H9 (cell line): ENCODE results near the gene CCDC51. TPM values are rescaled to one million over a fixed set of nuclear protein-coding genes. Genes with fewer than 3 reads are reported as not detected.
A peak's percentile ranks its signal among the peaks of the same experiment; 100 is the strongest.

ENCODE experiments used
- DNase-seq: peaks from one replicate; pipeline ENCODE4 v3.0.0-alpha.2; 2017
- H2AFZ ChIP-seq: one replicate; pipeline ENCODE4 v1.6.1; 2013; ENCODE audit warnings: mild to moderate bottlenecking, low read length, control low read depth, moderate library complexity
- H2AK5ac ChIP-seq: 2 replicates; pipeline ENCODE4 v1.6.1; 2013; ENCODE audit warnings: low read length, control low read depth, mixed read lengths; ENCODE audit not compliant: insufficient read length
- H2BK120ac ChIP-seq: one replicate; pipeline ENCODE4 v1.6.1; 2013; ENCODE audit warnings: low read depth, mild to moderate bottlenecking, low read length, control low read depth, inconsistent platforms; ENCODE audit not compliant: poor library complexity, severe bottlenecking
- H2BK12ac ChIP-seq: 2 replicates; pipeline ENCODE4 v1.6.1; 2013; ENCODE audit warnings: low read length, control low read depth, mixed read lengths, low read depth; ENCODE audit not compliant: insufficient read length
- H2BK15ac ChIP-seq: 2 replicates; pipeline ENCODE4 v1.6.1; 2013; ENCODE audit warnings: low read depth, low read length, control low read depth
- H2BK20ac ChIP-seq: one replicate; pipeline ENCODE4 v1.6.1; 2013; ENCODE audit warnings: low read depth, mild to moderate bottlenecking, low read length, control low read depth, inconsistent platforms; ENCODE audit not compliant: poor library complexity, severe bottlenecking
- H2BK5ac ChIP-seq: 2 replicates; pipeline ENCODE4 v1.6.1; 2013; ENCODE audit warnings: low read length, control low read depth, mixed read lengths; ENCODE audit not compliant: insufficient read length
- H3K14ac ChIP-seq: 2 replicates; pipeline ENCODE4 v1.6.1; 2013; ENCODE audit warnings: low read length, control low read depth; ENCODE audit not compliant: insufficient read depth
- H3K18ac ChIP-seq: 2 replicates; pipeline ENCODE4 v1.6.1; 2013; ENCODE audit warnings: low read depth, mild to moderate bottlenecking, mixed read lengths, low read length, control low read depth; ENCODE audit not compliant: insufficient read length
- H3K23ac ChIP-seq: 2 replicates; pipeline ENCODE4 v1.6.1; 2013; ENCODE audit warnings: low read length, control low read depth, mixed read lengths, low read depth; ENCODE audit not compliant: insufficient read length
- H3K23me2 ChIP-seq: 2 replicates; pipeline ENCODE4 v1.6.1; 2013; ENCODE audit warnings: low read depth, mild to moderate bottlenecking, mixed read lengths, low read length, control low read depth; ENCODE audit not compliant: insufficient read length, poor library complexity, severe bottlenecking
- H3K27ac ChIP-seq: 2 replicates; pipeline ENCODE4 v1.5.1; 2013; ENCODE audit warnings: low read length, control low read depth, mixed read lengths, low read depth; ENCODE audit not compliant: insufficient read length
- H3K27me3 ChIP-seq: 2 replicates; pipeline ENCODE4 v1.6.1; 2013; ENCODE audit warnings: low read length, control low read depth, inconsistent platforms; ENCODE audit not compliant: insufficient read depth
- H3K4ac ChIP-seq: 2 replicates; pipeline ENCODE4 v1.6.1; 2013; ENCODE audit warnings: low read depth, mild to moderate bottlenecking, control low read depth, inconsistent platforms, low read length, moderate library complexity
- H3K4me1 ChIP-seq: 2 replicates; pipeline ENCODE4 v1.6.1; 2013; ENCODE audit warnings: low read length, control low read depth, inconsistent platforms; ENCODE audit not compliant: insufficient read depth
- H3K4me2 ChIP-seq: 2 replicates; pipeline ENCODE4 v1.6.1; 2013; ENCODE audit warnings: low read length, control low read depth, mixed read lengths; ENCODE audit not compliant: insufficient read length, insufficient read depth
- H3K56ac ChIP-seq: 2 replicates; pipeline ENCODE4 v1.6.1; 2013; ENCODE audit warnings: low read depth, mild to moderate bottlenecking, mixed read lengths, low read length, control low read depth; ENCODE audit not compliant: insufficient read length
- H3K79me1 ChIP-seq: 2 replicates; pipeline ENCODE4 v1.6.1; 2013; ENCODE audit warnings: low read depth, mild to moderate bottlenecking, moderate library complexity, low read length, control low read depth, inconsistent platforms; ENCODE audit not compliant: insufficient read depth, poor library complexity, severe bottlenecking
- H3K79me2 ChIP-seq: 2 replicates; pipeline ENCODE4 v1.6.1; 2013; ENCODE audit warnings: low read length, control low read depth, inconsistent platforms; ENCODE audit not compliant: insufficient read depth
- H3K9ac ChIP-seq: 2 replicates; pipeline ENCODE4 v1.6.1; 2013; ENCODE audit warnings: low read length, control low read depth, mixed read lengths; ENCODE audit not compliant: insufficient read length; ENCODE audit errors: extremely low read depth
- H3K9me3 ChIP-seq: one replicate; pipeline ENCODE4 v1.6.1; 2013; ENCODE audit warnings: low read depth, low read length, inconsistent platforms; ENCODE audit not compliant: control insufficient read depth
- H3T11ph ChIP-seq: one replicate; pipeline ENCODE4 v1.6.1; 2013; ENCODE audit warnings: mild to moderate bottlenecking, low read length, control low read depth, inconsistent platforms
- H4K20me1 ChIP-seq: one replicate; pipeline ENCODE4 v1.6.1; 2013; ENCODE audit not compliant: control insufficient read depth, insufficient read length, insufficient read depth
- H4K5ac ChIP-seq: 2 replicates; pipeline ENCODE4 v1.6.1; 2013; ENCODE audit warnings: low read depth, mild to moderate bottlenecking, mixed read lengths, low read length, control low read depth; ENCODE audit not compliant: insufficient read length
- H4K8ac ChIP-seq: replicated peaks from 2 replicates; pipeline ENCODE4 v1.6.1; 2013; ENCODE audit warnings: low read length, control low read depth, mixed read lengths, low read depth; ENCODE audit not compliant: insufficient read length
- H4K91ac ChIP-seq: 2 replicates; pipeline ENCODE4 v1.6.1; 2013; ENCODE audit warnings: low read depth, mild to moderate bottlenecking, moderate library complexity, mixed read lengths, low read length, control low read depth; ENCODE audit not compliant: insufficient read length
- H3K27ac Mint-ChIP-seq, 3 experiments: 2 replicates in 2 of 3; 3 replicates in 1 of 3; pipeline ENCODE4 v1.8.0; 2020 to 2021; ENCODE audit warnings: mixed read lengths in 3 of 3, mild to moderate bottlenecking in 1 of 3, moderate library complexity in 1 of 3
- H3K27me3 Mint-ChIP-seq: 2 replicates; pipeline ENCODE4 v1.8.0; 2021; ENCODE audit warnings: low read depth, mild to moderate bottlenecking, moderate library complexity, mixed read lengths
- H3K36me3 Mint-ChIP-seq, 3 experiments: 2 replicates in 2 of 3; 3 replicates in 1 of 3; pipeline ENCODE4 v1.8.0; 2020 to 2021; ENCODE audit warnings: low read depth in 3 of 3, mixed read lengths in 3 of 3; ENCODE audit not compliant: insufficient read depth in 1 of 3
- H3K4me1 Mint-ChIP-seq, 2 experiments: 2 replicates each; pipeline ENCODE4 v1.8.0; 2020; ENCODE audit warnings: mixed read lengths in 2 of 2
- H3K4me3 Mint-ChIP-seq, 2 experiments: 2 replicates in 1 of 2; 3 replicates in 1 of 2; pipeline ENCODE4 v1.8.0; 2020 to 2021; ENCODE audit warnings: mild to moderate bottlenecking in 2 of 2, mixed read lengths in 2 of 2, moderate library complexity in 1 of 2
- H3K9me3 Mint-ChIP-seq, 2 experiments: 2 replicates in 1 of 2; 3 replicates in 1 of 2; pipeline ENCODE4 v1.8.0; 2020; ENCODE audit warnings: mild to moderate bottlenecking in 2 of 2, mixed read lengths in 2 of 2, moderate library complexity in 1 of 2
- WGBS: extraction: QIAGEN DNeasy Blood & Tissue Kit; methylation state at CpG from one replicate; pipeline ENCODE4 v1.1.7; 2013; ENCODE audit warnings: missing lambda C conversion rate, low lambda C conversion rate, mixed read lengths; ENCODE audit not compliant: insufficient read length; ENCODE audit errors: extremely low coverage; 5-methylcytosine and 5-hydroxymethylcytosine counted together
- total RNA-seq: library from RNA; stranded (reverse); gene quantifications from 2 replicates; pipeline ENCODE4 v1.2.1, GENCODE V29; 2021
- TF ChIP-seq, protein P1 (sequence below): fragments of 200-600 bp; sonication (generic); conservative IDR thresholded peaks from 3 replicates; pipeline ENCODE4 v1.8.0; 2021; ENCODE audit warnings: antibody characterized with exemption, mild to moderate bottlenecking

The CCDC51 gene
- total RNA-seq, 1 experiment from 2014 or later, result 20.0 TPM

DNA sequence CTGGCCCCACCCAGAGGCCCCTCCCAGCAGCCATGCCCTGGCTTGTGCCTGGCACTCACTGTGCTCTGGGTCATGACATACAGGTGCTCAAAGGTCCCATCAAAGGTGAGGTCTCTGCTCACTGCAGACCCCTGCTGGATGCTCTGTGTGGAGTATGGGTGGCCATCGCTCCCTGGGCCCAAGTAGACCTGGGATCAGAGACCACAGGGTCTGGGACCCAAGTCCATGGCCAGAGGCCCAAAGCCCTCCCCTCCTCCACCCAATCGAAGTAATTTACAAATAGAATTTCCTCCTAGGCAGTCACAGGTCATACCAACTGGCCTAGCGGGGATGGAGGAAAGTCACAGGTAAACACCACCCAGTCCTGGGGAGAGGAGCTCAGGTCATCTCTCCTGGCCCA is 17.6 kb downstream of the CCDC51 start:
- no peak overlapping the region for H2BK20ac ChIP-seq
- TF ChIP-seq, protein P1, sequence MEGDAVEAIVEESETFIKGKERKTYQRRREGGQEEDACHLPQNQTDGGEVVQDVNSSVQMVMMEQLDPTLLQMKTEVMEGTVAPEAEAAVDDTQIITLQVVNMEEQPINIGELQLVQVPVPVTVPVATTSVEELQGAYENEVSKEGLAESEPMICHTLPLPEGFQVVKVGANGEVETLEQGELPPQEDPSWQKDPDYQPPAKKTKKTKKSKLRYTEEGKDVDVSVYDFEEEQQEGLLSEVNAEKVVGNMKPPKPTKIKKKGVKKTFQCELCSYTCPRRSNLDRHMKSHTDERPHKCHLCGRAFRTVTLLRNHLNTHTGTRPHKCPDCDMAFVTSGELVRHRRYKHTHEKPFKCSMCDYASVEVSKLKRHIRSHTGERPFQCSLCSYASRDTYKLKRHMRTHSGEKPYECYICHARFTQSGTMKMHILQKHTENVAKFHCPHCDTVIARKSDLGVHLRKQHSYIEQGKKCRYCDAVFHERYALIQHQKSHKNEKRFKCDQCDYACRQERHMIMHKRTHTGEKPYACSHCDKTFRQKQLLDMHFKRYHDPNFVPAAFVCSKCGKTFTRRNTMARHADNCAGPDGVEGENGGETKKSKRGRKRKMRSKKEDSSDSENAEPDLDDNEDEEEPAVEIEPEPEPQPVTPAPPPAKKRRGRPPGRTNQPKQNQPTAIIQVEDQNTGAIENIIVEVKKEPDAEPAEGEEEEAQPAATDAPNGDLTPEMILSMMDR, result peak; percentile 45; the same call in 2 of the 3 replicates
- H4K5ac ChIP-seq, result no peak overlapping the region
- WGBS, result no CpG with 5 or more reads among the region's 3 CpGs
- no peaks in the 10 kb centered on the region for H3K27me3 ChIP-seq
- no peaks in the 10 kb centered on the region for H4K20me1 ChIP-seq
- H3K18ac ChIP-seq, result no peak overlapping the region
- no peak overlapping the region for H2AK5ac ChIP-seq
- H2BK5ac ChIP-seq, result no peak overlapping the region
- no peak overlapping the region for H2BK15ac ChIP-seq
- no peak overlapping the region for H3K56ac ChIP-seq
- H3K79me1 ChIP-seq, result no peaks in the 10 kb centered on the region
- H4K8ac ChIP-seq, result no peak overlapping the region
- H3K4me1 Mint-ChIP-seq, result peaks cover 19 to 22% of the 10 kb centered on the region in 2 experiments
- H2AFZ ChIP-seq, result no peak overlapping the region
- peaks cover 27 to 61% (median 58%) of the 10 kb centered on the region in 3 experiments; a peak in 6 of 7 replicates for H3K36me3 Mint-ChIP-seq
- H3K27ac Mint-ChIP-seq, result no peak overlapping the region
- no peaks in the 10 kb centered on the region for H3K27me3 Mint-ChIP-seq
- peaks cover 22% of the 10 kb centered on the region; the same call in 1 of the 2 replicates for H3K79me2 ChIP-seq
- H3K4ac ChIP-seq, result no peak overlapping the region
- no peaks in the 10 kb centered on the region for H3K9me3 ChIP-seq
- no peak overlapping the region for H2BK12ac ChIP-seq
- peak; percentile 42 for DNase-seq
- H3K23me2 ChIP-seq, result no peaks in the 10 kb centered on the region
- H4K91ac ChIP-seq, result no peak overlapping the region
- no peak overlapping the region for H3K4me2 ChIP-seq
- no peak overlapping the region for H3K27ac ChIP-seq
- H3K4me3 Mint-ChIP-seq, result no peak overlapping the region
- H3T11ph ChIP-seq, result no peak overlapping the region
- no peak overlapping the region for H3K9ac ChIP-seq
- peaks cover 2% of the 10 kb centered on the region; the same call in 1 of the 2 replicates for H3K4me1 ChIP-seq
- H2BK120ac ChIP-seq, result no peak overlapping the region
- no peaks in the 10 kb centered on the region for H3K9me3 Mint-ChIP-seq
- no peak overlapping the region for H3K23ac ChIP-seq
- no peak overlapping the region for H3K14ac ChIP-seq
